AG08396 (cell line): Measurements from ENCODE around the gene FGD6.
A peak's percentile ranks its signal among the peaks of the same experiment; 100 is the strongest.
"Not testable (repeated sequence)": the region's sequence is repeated elsewhere in the genome, so short reads cannot be mapped to it uniquely, and the experiment has no call there.

Source experiments
- DNase-seq: peaks from one replicate; pipeline ENCODE4 v3.0.0; 2012; ENCODE audit warnings: low spot score, mixed read lengths

The FGD6 gene

DNA sequence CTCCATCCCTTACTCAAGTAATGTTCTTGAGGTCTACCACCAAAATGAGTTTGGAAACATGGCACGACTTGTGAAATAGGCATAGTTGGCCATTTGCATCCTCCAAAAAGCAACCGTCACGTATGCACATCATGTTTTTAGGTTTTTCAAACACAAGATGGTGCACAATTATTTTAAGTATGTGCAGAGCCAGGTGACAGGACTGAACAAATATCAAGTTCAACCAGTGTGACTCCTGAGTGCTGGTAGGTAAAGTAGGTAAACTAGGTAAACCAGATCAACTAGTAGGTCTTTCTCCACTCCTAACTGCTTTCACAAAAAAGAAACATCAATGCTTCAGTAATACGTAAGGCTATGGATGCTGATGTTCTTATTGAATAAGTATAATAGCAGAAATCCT is 39.1 kb downstream of the FGD6 start:
- no peak for DNase-seq

GRCh38 chr12:95177201-95177768 is 40.0 kb downstream of the FGD6 start:
- no peak for DNase-seq

- peak; percentile 65 for DNase-seq
These were observed 43.6 kb downstream of the FGD6 start for GRCh38 chr12:95173392-95174251.

DNA sequence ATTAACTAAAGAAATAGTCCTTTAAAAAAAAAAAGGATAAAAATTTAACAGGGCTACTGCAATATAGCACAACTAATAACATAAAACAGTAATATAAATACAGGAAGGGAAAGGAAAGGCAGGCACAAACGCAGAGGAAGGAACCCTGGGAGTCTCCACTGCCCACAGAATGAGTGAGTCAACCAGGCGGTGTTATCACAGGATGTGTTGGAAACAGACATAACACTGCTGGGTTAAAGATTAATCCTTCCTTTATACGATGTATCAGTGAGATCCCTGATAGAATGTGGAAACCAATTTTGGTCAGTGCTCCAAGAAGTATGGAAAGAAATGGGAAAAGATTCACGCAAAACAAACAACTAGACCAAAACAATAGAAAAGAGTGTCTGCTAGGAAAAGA is 47.9 kb downstream of the FGD6 start:
- peak; percentile 70 for DNase-seq

GRCh38 chr12:95168746-95169145 is 48.5 kb downstream of the FGD6 start:
- DNase-seq: no peak

- no peak for DNase-seq
These were observed 52.6 kb downstream of the FGD6 start for GRCh38 chr12:95164656-95165055.

- no peak for DNase-seq
These were observed 58.3 kb downstream of the FGD6 start for GRCh38 chr12:95158919-95159318.

DNA sequence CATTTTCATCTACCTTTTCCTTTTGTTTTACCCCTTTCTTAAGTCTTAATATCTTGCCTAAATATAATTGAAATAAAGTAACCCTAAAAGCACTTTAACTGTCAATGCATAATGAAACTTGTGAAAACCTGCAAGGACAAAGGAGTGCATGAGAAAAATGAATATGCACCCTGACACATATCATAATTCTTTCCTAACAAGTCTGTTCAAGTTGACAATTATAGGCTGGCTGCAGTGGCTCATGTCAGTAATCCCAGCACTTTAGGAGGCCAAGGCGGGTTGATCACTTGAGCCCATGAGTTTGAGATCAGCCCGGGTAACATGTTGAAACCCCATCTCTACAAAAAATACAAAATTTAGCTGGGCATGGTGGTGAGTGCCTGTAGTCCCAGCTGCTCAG is 65.4 kb downstream of the FGD6 start:
- no peak for DNase-seq

GRCh38 chr12:95151406-95151805 is 65.9 kb downstream of the FGD6 start:
- DNase-seq: no peak

DNA sequence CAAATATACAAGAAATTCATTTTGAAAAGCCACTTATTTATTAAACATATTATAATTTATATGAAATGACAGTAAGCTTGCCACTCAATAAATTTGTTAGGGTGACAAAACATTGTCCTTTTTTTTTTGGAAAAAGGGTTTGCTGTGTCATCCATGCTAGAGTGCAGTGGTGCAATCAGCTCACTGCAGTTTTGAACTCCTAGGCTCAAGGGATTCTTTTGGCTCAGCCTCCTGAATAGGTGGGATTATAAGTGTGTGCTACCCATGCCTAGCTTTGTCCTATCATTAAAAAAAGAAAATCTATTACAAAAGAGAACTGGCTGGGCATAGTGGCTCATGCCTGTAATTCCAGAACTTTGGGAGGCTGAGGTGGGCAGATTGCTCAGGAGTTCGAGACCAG is 66.8 kb downstream of the FGD6 start:
- no peak for DNase-seq

GRCh38 chr12:95147866-95148265 is 69.4 kb downstream of the FGD6 start:
- DNase-seq: no peak

DNA sequence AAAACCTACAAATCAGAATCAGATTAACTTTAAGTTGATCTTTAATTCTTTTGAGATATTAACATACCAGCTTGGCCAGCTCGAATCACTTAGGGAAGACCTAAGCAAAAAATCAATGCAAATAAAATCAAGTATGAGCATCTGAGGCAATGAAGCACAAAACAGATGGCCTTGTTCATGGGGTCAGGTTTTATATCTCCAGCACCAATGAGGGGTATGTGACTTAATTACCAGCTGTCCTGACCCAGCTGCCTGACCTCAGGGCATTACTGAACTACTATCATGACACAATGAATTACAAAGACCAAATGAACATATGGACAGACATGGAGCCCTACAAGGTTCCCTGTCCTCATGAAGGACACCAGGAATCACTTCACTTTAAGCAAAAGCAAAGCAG is 70.5 kb downstream of the FGD6 start:
- no peak for DNase-seq

DNA sequence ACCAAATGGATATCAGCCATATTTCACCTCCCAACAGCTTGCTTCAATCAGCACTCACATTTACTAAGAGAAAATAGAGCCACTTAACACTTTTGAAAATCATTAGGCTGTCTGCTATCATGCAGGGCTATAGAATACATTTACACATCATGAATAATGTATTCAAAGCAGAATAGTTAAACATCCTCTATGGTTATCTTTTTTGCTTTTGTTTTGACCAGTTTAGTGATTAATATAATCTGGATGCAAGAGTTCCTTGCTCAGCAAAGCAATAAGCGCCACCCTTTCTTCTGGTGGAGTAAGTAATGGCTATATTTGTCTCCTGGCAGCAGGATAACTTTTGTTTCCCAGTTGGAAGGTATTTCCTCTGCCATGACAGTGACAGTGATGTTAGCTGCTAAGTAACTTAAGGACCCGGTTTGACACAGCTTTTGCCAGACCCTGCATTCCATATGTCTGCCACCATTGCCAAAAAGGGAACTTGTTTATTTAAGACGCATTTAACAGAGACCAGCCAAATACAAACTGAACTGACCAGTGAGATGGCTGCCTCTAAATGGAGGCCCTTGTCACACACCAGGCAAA is 73.6 kb downstream of the FGD6 start:
- peak; percentile 7 for DNase-seq

DNA sequence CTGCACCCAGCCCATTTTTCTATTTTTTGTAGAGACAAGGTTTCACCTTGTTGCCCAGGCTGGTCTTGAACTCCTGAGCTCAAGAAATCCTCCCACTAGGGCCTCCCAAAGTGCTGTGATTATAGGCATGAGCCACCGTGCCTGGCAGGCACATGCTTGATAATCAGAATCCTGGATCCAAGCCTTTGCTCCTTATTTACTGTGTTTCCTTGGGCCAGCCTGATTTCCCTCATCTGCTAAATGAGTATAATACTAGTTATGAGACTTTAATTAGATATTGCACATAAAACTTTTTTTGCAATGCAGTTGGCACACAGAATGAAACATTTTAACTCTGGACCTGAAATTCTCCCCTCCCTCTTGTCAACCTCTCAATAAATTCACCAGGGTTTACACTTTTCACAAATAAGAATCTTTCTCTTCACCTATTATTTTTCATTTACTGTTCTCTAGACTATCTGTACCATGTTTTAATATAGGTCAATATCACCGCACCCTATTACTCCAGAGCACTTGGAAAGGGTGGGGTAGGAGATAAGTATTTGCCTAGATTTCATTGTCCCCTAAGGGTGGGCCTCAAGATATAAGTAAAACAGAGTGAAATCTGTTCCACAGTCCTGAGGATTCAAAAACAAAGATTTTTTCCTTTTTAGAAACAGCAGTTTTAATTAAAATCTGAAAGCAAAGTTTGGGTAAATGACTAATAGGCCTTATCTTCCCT is 74.7 kb downstream of the FGD6 start:
- no peak for DNase-seq

GRCh38 chr12:95141310-95141709 is 76.0 kb downstream of the FGD6 start:
- no peak for DNase-seq

DNA sequence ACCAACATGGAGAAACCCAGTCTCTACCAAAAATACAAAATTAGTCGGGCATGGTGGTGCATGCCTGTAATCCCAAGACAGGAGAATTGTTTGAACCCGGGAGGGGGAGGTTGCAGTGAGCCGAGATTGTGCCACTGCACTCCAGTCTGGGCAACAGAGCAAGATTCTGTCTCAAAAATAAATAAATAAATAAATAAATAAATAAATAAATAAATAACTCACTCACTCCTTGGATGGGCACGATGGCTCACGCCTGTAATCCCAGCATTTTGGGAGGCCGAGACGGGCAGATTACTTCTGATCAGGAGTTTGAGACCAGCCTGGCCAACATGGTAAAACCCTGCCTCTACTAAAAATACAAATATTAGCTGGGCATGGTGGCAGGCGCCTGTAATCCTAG is 79.2 kb downstream of the FGD6 start:
- not testable (repeated sequence) for DNase-seq

DNA sequence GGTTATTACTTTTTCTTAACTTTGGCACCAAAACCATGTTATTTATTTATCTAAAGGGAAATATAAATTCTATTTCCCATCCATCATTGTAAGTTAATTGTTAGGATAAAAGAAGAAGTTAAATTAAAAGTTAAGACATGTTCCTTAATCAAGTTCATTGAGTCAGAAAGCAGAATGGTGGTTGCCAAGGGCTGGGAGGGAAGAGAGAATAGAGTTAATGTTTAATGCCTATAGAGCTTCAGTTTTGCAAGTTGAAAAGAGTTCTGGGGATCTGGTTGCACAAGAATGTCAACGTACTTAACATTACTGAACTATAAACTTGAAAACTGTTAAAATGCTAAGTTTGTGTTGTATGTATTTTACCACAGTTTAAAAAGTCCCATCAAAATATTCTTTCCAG is 80.7 kb downstream of the FGD6 start:
- no peak for DNase-seq

DNA sequence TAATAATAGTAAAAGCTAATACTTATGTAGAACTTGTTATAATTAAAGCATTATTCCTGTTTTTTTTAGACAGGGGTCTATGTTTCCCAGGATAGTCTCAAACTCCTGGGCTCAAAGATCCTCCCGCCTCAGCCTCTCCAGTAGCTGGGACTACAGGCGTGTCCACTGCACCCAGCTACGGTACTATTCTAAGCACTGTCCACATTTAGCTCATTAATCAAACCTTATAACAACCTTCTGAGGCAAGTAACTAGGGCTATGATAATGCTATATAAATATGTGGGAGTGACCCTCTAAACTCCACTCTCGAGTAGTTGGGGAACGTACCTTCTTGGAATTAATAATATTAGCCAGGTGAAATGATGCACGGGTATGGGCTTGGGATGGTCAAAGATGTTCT is 83.2 kb downstream of the FGD6 start:
- no peak for DNase-seq

DNA sequence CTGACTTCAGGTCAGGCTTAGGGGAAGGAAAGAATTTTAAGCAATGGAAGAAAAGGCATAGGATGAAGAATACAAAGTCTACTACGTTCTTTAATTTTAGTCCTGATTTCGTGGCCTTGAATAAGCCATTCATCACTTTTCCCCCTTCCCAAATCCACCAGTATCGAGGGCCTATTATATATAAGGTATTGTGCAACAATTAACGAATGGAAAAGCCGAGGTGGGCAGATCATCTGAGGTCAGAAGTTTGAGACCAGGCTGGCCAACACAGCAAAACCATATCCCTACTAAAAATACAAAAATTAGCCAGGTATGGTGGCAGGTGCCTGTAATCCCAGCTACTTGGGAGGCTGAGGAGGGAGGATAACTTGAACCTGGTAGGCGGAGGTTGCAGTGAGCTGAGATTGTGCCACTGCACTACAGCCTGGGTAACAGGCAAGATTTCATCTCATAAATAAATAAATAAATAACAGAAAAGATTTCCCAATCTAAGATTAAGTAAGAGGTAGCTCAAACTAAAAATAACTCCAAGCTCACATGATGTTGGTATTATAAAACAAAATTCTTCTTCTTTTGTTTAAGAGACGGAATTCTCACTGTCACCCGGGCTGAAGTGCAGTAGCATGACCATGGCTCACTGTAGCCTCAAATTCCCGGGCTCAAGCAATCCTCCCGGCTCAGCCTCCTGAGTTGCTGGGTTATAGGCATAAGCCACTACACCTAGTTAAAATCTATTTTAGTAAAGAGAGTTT is 85.5 kb downstream of the FGD6 start:
- no peak for DNase-seq

GRCh38 chr12:95130096-95130495 is 87.2 kb downstream of the FGD6 start:
- no peak for DNase-seq

- no peak for DNase-seq
These were observed 88.2 kb downstream of the FGD6 start for GRCh38 chr12:95129115-95129514.

DNA sequence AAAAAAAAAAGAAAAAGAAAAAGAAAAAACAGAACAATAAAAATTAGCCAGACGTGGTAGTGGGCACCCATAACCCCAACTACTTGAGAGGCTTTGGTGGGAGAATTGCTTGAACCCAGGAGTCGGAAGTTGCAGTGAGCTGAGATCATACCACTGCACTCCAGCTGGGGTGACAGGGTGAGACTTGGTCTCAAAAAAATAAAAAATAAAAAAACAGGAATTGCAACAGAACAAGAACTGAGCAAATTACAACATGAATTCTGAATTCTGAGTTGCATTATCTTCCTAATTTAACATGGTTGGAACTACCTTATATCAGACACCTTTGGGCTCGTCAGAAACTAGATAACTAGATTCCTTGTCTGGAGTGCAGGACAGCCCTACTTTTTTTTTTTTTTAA is 90.5 kb downstream of the FGD6 start:
- no peak for DNase-seq
